Mesodermal cell (in vitro differentiated cells): ENCODE results near the gene ALDH3B2. TPM values are rescaled to one million over a fixed set of nuclear protein-coding genes. Genes with fewer than 3 reads are reported as not detected.
A peak's percentile ranks its signal among the peaks of the same experiment; 100 is the strongest.
"Not testable (repeated sequence)": the region's sequence is repeated elsewhere in the genome, so short reads cannot be mapped to it uniquely, and the experiment has no call there.

ENCODE experiments used
- H3K27ac ChIP-seq: 2 replicates; pipeline ENCODE4 v1.7.0; 2013; ENCODE audit warnings: mild to moderate bottlenecking, low read depth, low read length, moderate library complexity; ENCODE audit not compliant: severe bottlenecking
- H3K36me3 ChIP-seq: 2 replicates; pipeline ENCODE4 v1.7.1; 2013; ENCODE audit warnings: mild to moderate bottlenecking, low read length, moderate library complexity; ENCODE audit not compliant: control insufficient read depth, insufficient read depth
- H3K4me1 ChIP-seq: one replicate; pipeline ENCODE4 v1.7.1; 2013; ENCODE audit warnings: mild to moderate bottlenecking, low read length; ENCODE audit not compliant: insufficient read depth, control insufficient read depth, poor library complexity, severe bottlenecking
- H3K4me3 ChIP-seq: 2 replicates; pipeline ENCODE4 v1.7.0; 2013; ENCODE audit warnings: low read length, control low read depth, mild to moderate bottlenecking; ENCODE audit not compliant: insufficient read depth, poor library complexity, severe bottlenecking; ENCODE audit errors: extremely low read depth
- H3K9me3 ChIP-seq: 2 replicates; pipeline ENCODE4 v1.7.1; 2013; ENCODE audit warnings: mild to moderate bottlenecking, low read length, moderate library complexity; ENCODE audit not compliant: control insufficient read depth
- WGBS, 2 experiments: methylation state at CpG; one replicate each; pipeline ENCODE4 v1.1.5; 2013; ENCODE audit warnings: missing lambda C conversion rate in 2 of 2; ENCODE audit not compliant: insufficient coverage in 2 of 2; 5-methylcytosine and 5-hydroxymethylcytosine counted together
- polyA plus RNA-seq, 2 experiments: library from polyadenylated mRNA; stranded (reverse); fragments of 50-300 nt; gene quantifications; one replicate each; pipeline ENCODE4 v1.2.3, GENCODE V29; 2013

Gene ALDH3B2, protein sequence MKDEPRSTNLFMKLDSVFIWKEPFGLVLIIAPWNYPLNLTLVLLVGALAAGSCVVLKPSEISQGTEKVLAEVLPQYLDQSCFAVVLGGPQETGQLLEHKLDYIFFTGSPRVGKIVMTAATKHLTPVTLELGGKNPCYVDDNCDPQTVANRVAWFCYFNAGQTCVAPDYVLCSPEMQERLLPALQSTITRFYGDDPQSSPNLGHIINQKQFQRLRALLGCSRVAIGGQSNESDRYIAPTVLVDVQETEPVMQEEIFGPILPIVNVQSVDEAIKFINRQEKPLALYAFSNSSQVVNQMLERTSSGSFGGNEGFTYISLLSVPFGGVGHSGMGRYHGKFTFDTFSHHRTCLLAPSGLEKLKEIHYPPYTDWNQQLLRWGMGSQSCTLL
- not detected for polyA plus RNA-seq (2013, experiment 1 of 2)
- not detected for polyA plus RNA-seq (2013, experiment 2 of 2)

DNA sequence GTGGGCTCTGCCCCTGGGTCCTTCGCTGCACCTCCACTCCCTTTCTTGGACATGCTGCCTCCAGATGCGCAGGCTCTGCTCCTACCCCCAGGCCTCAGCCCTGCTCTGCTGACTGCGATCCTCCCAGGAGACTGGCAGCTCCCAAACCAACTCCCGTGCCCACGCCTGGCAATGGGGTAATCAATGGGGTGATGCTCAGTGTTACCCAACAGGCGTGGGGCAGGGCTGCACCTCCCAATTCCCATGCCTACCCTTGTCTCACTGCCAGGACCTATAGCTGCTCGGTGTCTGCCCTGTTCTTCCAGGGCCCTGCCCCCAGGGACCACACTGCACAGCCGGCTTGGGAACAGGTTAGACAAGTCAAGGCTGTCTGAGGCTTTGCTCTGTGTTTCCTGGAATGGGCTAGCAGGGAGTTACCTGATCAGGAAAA, at the start of gene ALDH3B2:
Gene ALDH3B2 (minus strand): TSS at position 182 of the 430 bp plus-strand sequence. CDS start 7,688 bp downstream, outside the sequence.
- no peaks in the 10 kb centered on the region for H3K4me1 ChIP-seq
- no peak within 1 kb of the TSS for H3K27ac ChIP-seq
- H3K9me3 ChIP-seq = no peaks in the 10 kb centered on the region
- WGBS, 2 experiments = 77 to 94% methylated on average over 5 to 8 of the region's 8 CpGs
- H3K4me3 ChIP-seq = no peak within 1 kb of the TSS
- H3K36me3 ChIP-seq = no peaks in the 10 kb centered on the region

DNA sequence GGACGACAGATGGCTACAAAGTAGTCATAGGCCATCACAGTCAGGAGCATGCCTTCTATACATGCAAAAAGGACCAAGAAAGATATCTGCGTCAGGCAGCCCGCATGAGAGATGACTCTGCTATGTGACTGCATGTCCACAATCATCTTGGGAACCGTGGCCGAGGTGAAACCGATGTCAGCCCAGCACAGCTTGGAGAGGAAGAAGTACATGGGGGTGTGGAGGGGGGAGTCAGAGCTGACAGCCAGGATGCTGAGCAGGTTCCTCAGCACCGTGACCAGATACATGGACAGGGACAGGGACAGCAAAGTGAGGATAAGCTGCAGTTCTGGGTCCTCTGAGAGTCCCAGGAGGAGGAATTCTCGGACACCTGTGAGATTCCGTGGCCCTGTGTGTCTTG, 48.6 kb upstream of the ALDH3B2 start:
- not testable (repeated sequence) for H3K4me3 ChIP-seq, H3K9me3 ChIP-seq, H3K36me3 ChIP-seq, H3K27ac ChIP-seq, H3K4me1 ChIP-seq
- 50 to 100% methylated on average over 1 of the region's 9 CpGs for WGBS, 2 experiments

DNA sequence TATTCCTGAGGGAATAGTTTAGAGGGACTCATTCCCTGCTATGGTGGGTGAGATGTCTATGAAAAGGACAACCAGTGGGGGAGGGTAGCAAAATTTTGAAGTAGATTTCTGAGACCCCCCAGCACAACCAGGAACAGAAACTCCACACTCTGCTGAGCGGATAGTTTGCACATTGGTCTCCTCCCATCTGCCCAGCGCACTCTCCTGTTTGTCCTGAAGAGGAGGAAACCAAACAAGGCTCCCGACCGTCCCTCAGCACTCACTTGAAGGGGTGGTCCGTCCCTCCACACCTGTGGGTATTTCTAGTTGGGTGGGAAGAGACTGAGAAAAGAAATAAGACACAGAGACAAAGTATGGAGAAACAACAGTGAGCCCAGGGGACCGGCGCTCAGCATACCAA, 41.8 kb upstream of the ALDH3B2 start:
- H3K4me3 ChIP-seq, H3K9me3 ChIP-seq, H3K4me1 ChIP-seq, H3K27ac ChIP-seq, H3K36me3 ChIP-seq: not testable (repeated sequence)
- WGBS, 2 experiments = 80% methylated on average over 1 of the region's 7 CpGs; no CpG with 5 or more reads in 1 of the 2 experiments

DNA sequence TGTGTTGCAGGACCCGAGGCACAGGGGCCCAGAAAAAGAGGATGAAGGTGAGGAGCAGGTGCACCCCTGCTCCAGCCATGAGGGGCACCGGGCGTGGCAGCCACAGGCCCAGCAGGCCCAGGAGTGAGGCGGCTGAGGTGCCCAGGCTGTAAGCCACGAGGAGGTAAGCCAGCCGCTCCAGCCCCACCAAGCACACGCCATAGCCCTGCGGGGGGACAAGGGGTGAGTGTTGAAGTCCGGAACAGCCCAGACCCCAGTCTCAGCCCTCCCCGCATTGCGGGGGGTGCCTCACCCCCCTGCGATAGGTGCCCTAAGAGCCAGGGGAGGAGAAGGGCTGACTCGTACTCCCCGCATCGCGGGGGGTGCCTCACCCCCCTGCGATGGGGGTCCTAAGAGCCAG, 41.4 kb upstream of the ALDH3B2 start:
- not testable (repeated sequence) for H3K27ac ChIP-seq, H3K4me1 ChIP-seq, H3K36me3 ChIP-seq, H3K4me3 ChIP-seq, H3K9me3 ChIP-seq
- WGBS, 2 experiments = 75 to 78% methylated on average over 2 to 4 of the region's 17 CpGs

DNA sequence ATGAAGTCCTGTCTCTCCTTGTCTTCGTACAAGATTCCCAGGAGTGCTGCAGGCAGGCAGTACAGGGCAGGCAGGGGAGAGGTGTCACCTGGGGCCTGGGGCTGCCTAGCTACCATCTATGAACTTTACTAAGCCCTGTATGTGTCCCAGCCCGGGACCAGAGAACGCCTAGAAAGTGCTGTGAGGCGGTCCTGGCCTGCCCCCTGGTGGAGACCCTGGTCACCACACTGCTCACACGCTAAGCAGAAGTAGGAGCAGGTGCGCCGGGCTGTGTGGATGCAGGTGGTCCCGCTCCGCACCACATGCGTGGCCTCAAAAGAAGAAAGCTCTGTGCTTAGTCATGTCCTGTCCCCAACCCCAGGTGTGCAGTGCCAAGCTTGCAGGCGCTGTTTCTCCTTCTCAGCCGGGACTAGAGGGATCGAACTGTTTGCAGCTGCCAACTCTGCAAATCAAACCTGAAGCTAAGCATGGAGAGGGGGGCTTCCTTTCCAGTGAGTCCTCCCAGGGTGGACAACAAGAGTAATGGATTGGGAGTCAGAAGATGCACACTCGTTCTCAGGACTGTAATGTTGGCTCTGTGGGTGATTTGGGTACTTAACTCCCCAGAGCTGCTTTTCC, 39.6 kb upstream of the ALDH3B2 start:
- 27% methylated on average over 3 of the region's 14 CpGs; no CpG with 5 or more reads in 1 of the 2 experiments for WGBS, 2 experiments
- not testable (repeated sequence) for H3K36me3 ChIP-seq, H3K27ac ChIP-seq, H3K9me3 ChIP-seq, H3K4me3 ChIP-seq, H3K4me1 ChIP-seq

DNA sequence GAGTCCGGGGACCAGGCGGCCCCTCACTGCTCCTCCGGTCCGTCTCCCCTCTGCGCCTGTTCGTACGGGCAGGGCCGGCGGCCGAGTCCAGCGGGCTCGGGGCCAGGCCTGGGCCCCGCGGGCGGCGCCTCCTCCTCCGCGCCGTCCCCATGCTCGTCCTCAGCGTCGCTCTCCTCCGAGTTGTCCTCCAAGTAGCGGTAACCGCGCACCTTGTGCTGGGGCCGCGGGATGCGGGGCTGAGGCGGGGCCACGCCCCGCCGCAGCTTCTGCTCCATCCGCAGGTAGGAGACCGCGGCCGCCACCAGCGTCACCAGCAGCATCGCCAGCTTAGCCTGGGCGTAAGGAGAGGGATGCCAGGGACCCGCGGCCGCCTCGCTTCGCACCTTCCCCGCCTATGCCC, 37.3 kb upstream of the ALDH3B2 start:
- WGBS, 2 experiments = 2% methylated on average over 15 to 21 of the region's 46 CpGs
- peak overlapping the region; percentile 11 for H3K4me3 ChIP-seq
- H3K9me3 ChIP-seq = not testable (repeated sequence)

GRCh38 chr11:67711212-67711611, 36.8 kb upstream of the ALDH3B2 start:
- not testable (repeated sequence) for H3K36me3 ChIP-seq, H3K4me1 ChIP-seq, H3K9me3 ChIP-seq, H3K27ac ChIP-seq
- WGBS, 2 experiments = 0 to 12% methylated on average over 5 to 8 of the region's 31 CpGs
- peak overlapping the region; percentile 11 for H3K4me3 ChIP-seq

More for the DNA sequence above, 37.3 kb upstream of the ALDH3B2 start:
- H3K4me1 ChIP-seq, H3K36me3 ChIP-seq, H3K27ac ChIP-seq: not testable (repeated sequence)

- H3K9me3 ChIP-seq, H3K4me3 ChIP-seq, H3K36me3 ChIP-seq, H3K4me1 ChIP-seq, H3K27ac ChIP-seq: not testable (repeated sequence)
- WGBS, 2 experiments = 82 to 89% methylated on average over 6 to 7 of the region's 11 CpGs
These were observed 35.4 kb upstream of the ALDH3B2 start for GRCh38 chr11:67709806-67710205.

- no peak overlapping the region for H3K27ac ChIP-seq
These were observed 30.8 kb upstream of the ALDH3B2 start for GRCh38 chr11:67705264-67705663.

GRCh38 chr11:67704524-67704923, 30.1 kb upstream of the ALDH3B2 start:
- no peaks in the 10 kb centered on the region for H3K4me1 ChIP-seq
- H3K27ac ChIP-seq = no peak overlapping the region
- H3K9me3 ChIP-seq = no peaks in the 10 kb centered on the region
- WGBS, 2 experiments = 93% methylated on average over 4 of the region's 7 CpGs; no CpG with 5 or more reads in 1 of the 2 experiments
- no peak overlapping the region for H3K4me3 ChIP-seq
- no peaks in the 10 kb centered on the region for H3K36me3 ChIP-seq

More at GRCh38 chr11:67705264-67705663, 30.8 kb upstream of the ALDH3B2 start:
- 100% methylated on average over 1 of the region's 3 CpGs for WGBS, 2 experiments
- H3K36me3 ChIP-seq = no peaks in the 10 kb centered on the region
- H3K4me3 ChIP-seq = no peak overlapping the region
- no peaks in the 10 kb centered on the region for H3K9me3 ChIP-seq
- H3K4me1 ChIP-seq = no peaks in the 10 kb centered on the region

GRCh38 chr11:67703709-67704108, 29.3 kb upstream of the ALDH3B2 start:
- not testable (repeated sequence) for H3K4me3 ChIP-seq, H3K4me1 ChIP-seq, H3K9me3 ChIP-seq, H3K36me3 ChIP-seq, H3K27ac ChIP-seq
- 83 to 90% methylated on average over 2 of the region's 5 CpGs for WGBS, 2 experiments
